Upper lobe of left lung (tissue), 6 donors: Measurements from ENCODE around the gene TDRD12. TPM values are rescaled to one million over a fixed set of nuclear protein-coding genes. Genes with fewer than 3 reads are reported as not detected.

Experiments used
- ATAC-seq, 2 donors: fragments of 200-7000 bp; cut with Tn5 transposase; one replicate each; pipeline ENCODE4 v1.9.1; 2022; ENCODE audit warnings: mild to moderate bottlenecking in 2 of 2, moderate library complexity in 2 of 2; ENCODE audit not compliant: low FRiP score in 2 of 2
- DNase-seq, 2 donors: peaks; one replicate each; pipeline ENCODE4 v3.0.0-alpha.2; 2019 to 2020
- H3K27ac ChIP-seq, 4 donors: fragments of 200-600 bp; sonication (generic); one replicate each; pipeline ENCODE4 v1.5.1; 2016 to 2019
- H3K27me3 ChIP-seq, 4 donors: fragments of 200-600 bp; sonication (generic); one replicate each; pipeline ENCODE4 v1.5.1; 2017 to 2019
- H3K36me3 ChIP-seq, 4 donors: fragments of 200-600 bp; sonication (generic); one replicate each; pipeline ENCODE4 v1.5.1; 2016 to 2019
- H3K4me1 ChIP-seq, 4 donors: fragments of 200-600 bp; sonication (generic); one replicate each; pipeline ENCODE4 v1.5.1; 2018 to 2019
- H3K4me3 ChIP-seq, 4 donors: fragments of 200-600 bp; sonication (generic); one replicate each; pipeline ENCODE4 v1.5.1; 2017 to 2019; ENCODE audit warnings: mild to moderate bottlenecking in 2 of 4, moderate library complexity in 1 of 4
- H3K9me3 ChIP-seq, 4 donors: fragments of 200-600 bp; sonication (generic); one replicate each; pipeline ENCODE4 v1.5.1; 2018 to 2019
- CTCF ChIP-seq, 6 experiments: fragments of 450-650 bp in 4 of 6; fragments of 200-600 bp in 2 of 6; sonication (generic) in 2 of 6; IDR thresholded peaks; one replicate each; pipeline ENCODE4 v1.5.1; 2016 to 2019; ENCODE audit warnings: antibody characterized with exemption in 6 of 6
- EP300 ChIP-seq, 4 donors: sonication (generic); formaldehyde crosslinking; IDR thresholded peaks; one replicate each; pipeline ENCODE4 v1.5.1; 2017; ENCODE audit warnings: antibody characterized with exemption in 4 of 4, control low read depth in 2 of 4
- POLR2A ChIP-seq, 4 donors: fragments of 450-650 bp; IDR thresholded peaks; one replicate each; pipeline ENCODE4 v1.5.1; 2016 to 2017; ENCODE audit warnings: antibody characterized with exemption in 4 of 4, mild to moderate bottlenecking in 2 of 4
- POLR2AphosphoS5 ChIP-seq, 2 donors: sonication (generic); formaldehyde crosslinking; IDR thresholded peaks; one replicate each; pipeline ENCODE4 v1.5.1; 2017; ENCODE audit warnings: antibody characterized with exemption in 2 of 2
- WGBS, 2 donors: methylation state at CpG; one replicate each; pipeline ENCODE4 v1.1.5; 2017 to 2018; 5-methylcytosine and 5-hydroxymethylcytosine counted together
- total RNA-seq, 6 donors: library from RNA; depleted of rRNA in 4 of 6; stranded (reverse); fragments of >200 nt in 4 of 6; gene quantifications; one replicate each; pipeline versions ENCODE4 v1.1.0 to v1.2.1, GENCODE V29; 2016 to 2021
- donor health status: DM: no; HTN: no; CAD: no; lungs with moderate emphysema.
- donor health status: DM: no; HTN: yes; CAD: no; lungs with severe emphysema.

TDRD12 gene
- total RNA-seq, 6 donors from 2014 or later: 0.15 to 4.0 (median 0.38) TPM; not detected in 2

GRCh38 chr19:32862173-32862572 is 142.6 kb downstream of the TDRD12 start:
- Histone ChIP-seq H3K4me1 (no peaks in the 10 kb centered on the region), H3K27me3 (no peaks in the 10 kb centered on the region), H3K4me3 (no peak overlapping the region), H3K36me3 (no peaks in the 10 kb centered on the region), H3K9me3 (no peaks in the 10 kb centered on the region), H3K27ac (no peak overlapping the region)
- DNase-seq (peak in 1 of 2 donors; percentile 12), ATAC-seq (no peak)
- 86 to 90% methylated on average over 19 of the region's 19 CpGs for WGBS, 2 donors
- TF ChIP-seq EP300 (IDR thresholded peaks at IDR 0.05) (no peak), CTCF (IDR thresholded peaks at IDR 0.05) (no peak)

- Histone ChIP-seq H3K9me3 (no peaks in the 10 kb centered on the region), H3K36me3 (no peaks in the 10 kb centered on the region), H3K27ac (no peak overlapping the region), H3K4me1 (no peaks in the 10 kb centered on the region), H3K4me3 (no peak overlapping the region), H3K27me3 (no peaks in the 10 kb centered on the region)
- TF ChIP-seq CTCF (IDR thresholded peaks at IDR 0.05) (no peak), POLR2AphosphoS5 (IDR thresholded peaks at IDR 0.05) (no peak), EP300 (IDR thresholded peaks at IDR 0.05) (no peak), POLR2A (IDR thresholded peaks at IDR 0.05) (no peak)
- WGBS, 2 donors: 94 to 95% methylated on average over 14 of the region's 14 CpGs
- DNase-seq (peak in 1 of 2 donors; percentile 0), ATAC-seq (no peak)
Measured at GRCh38 chr19:32862741-32863140, 143.2 kb downstream of the TDRD12 start.

GRCh38 chr19:32863301-32863700 is 143.7 kb downstream of the TDRD12 start:
- TF ChIP-seq CTCF (IDR thresholded peaks at IDR 0.05): no peak
- no peak for TF ChIP-seq POLR2AphosphoS5 (IDR thresholded peaks at IDR 0.05)
- no peak for TF ChIP-seq POLR2A (IDR thresholded peaks at IDR 0.05)
- TF ChIP-seq EP300 (IDR thresholded peaks at IDR 0.05): no peak
- Histone ChIP-seq H3K36me3 (no peaks in the 10 kb centered on the region), H3K27me3 (no peaks in the 10 kb centered on the region), H3K4me1 (no peaks in the 10 kb centered on the region), H3K4me3 (no peak overlapping the region), H3K27ac (no peak overlapping the region), H3K9me3 (no peaks in the 10 kb centered on the region)
- DNase-seq (no peak), ATAC-seq (no peak)
- 92 to 95% methylated on average over 8 of the region's 8 CpGs for WGBS, 2 donors

GRCh38 chr19:32863841-32864240 is 144.3 kb downstream of the TDRD12 start:
- Histone ChIP-seq H3K4me1 (no peaks in the 10 kb centered on the region), H3K9me3 (no peaks in the 10 kb centered on the region), H3K27me3 (no peaks in the 10 kb centered on the region), H3K4me3 (no peak overlapping the region), H3K27ac (no peak overlapping the region), H3K36me3 (no peaks in the 10 kb centered on the region)
- WGBS, 2 donors: 89 to 96% methylated on average over 9 to 11 of the region's 13 CpGs
- TF ChIP-seq POLR2AphosphoS5 (IDR thresholded peaks at IDR 0.05): no peak
- TF ChIP-seq POLR2A (IDR thresholded peaks at IDR 0.05): no peak
- TF ChIP-seq EP300 (IDR thresholded peaks at IDR 0.05): no peak
- TF ChIP-seq CTCF (IDR thresholded peaks at IDR 0.05): no peak
- peak in 1 of 2 donors; percentile 64 for DNase-seq
- ATAC-seq: no peak

- no peak overlapping the region for H3K4me3 ChIP-seq
- TF ChIP-seq POLR2A (IDR thresholded peaks at IDR 0.05) (no peak), EP300 (IDR thresholded peaks at IDR 0.05) (no peak), POLR2AphosphoS5 (IDR thresholded peaks at IDR 0.05) (no peak), CTCF (IDR thresholded peaks at IDR 0.05) (no peak)
- no peak overlapping the region for H3K27ac ChIP-seq
- no peaks in the 10 kb centered on the region for H3K36me3 ChIP-seq
- WGBS, 2 donors: 85 to 94% methylated on average over 10 to 34 of the region's 35 CpGs
- H3K27me3 ChIP-seq: no peaks in the 10 kb centered on the region
- no peak for ATAC-seq
- no peaks in the 10 kb centered on the region for H3K4me1 ChIP-seq
- peak in 1 of 2 donors; percentile 65 for DNase-seq
- no peaks in the 10 kb centered on the region for H3K9me3 ChIP-seq
Measured at GRCh38 chr19:32864318-32865007, 144.9 kb downstream of the TDRD12 start.
